K562 (cell line): ENCODE measurements around the gene IP6K1. TPM values are rescaled to one million over a fixed set of nuclear protein-coding genes. Genes with fewer than 3 reads are reported as not detected.

Source experiments
- ATAC-seq: fragments of 200-7000 bp; cut with Tn5 transposase; 3 replicates; pipeline ENCODE4 v1.9.1; 2020; ENCODE audit warnings: moderate library complexity
- BruUV-seq: library from RNA; stranded (reverse); fragments of 400-500 nt; replicated peaks from 2 replicates; lab custom pipeline; 2021; lab: Mats Ljungman, UMichigan
- CTCF ChIA-PET: fragments of 300-600 bp; formaldehyde crosslinking; extraction: SDS; loops from one replicate; lab custom pipeline; 2021; ENCODE audit warnings: low intra/inter-chr PET ratio; lab: Yijun Ruan, JAX
- POLR2A ChIA-PET: fragments of 300-600, 350-650 bp; sonication (Branson Sonifier 250); formaldehyde crosslinking; extraction: SDS; loops from one replicate; lab custom pipeline; 2021; ENCODE audit warnings: antibody characterized with exemption, inconsistent platforms; lab: Yijun Ruan, JAX
- DNase-seq, 4 experiments: peaks; one replicate each; pipeline versions ENCODE4 v3.0.0 to v3.0.0-alpha.2; 2011 to 2018; ENCODE audit warnings: low spot score in 3 of 4, mixed read lengths in 3 of 4; ENCODE audit errors: extremely low read depth in 1 of 4
- FAIRE-seq: peaks from 2 replicates; lab custom pipeline; 2011; peaks lifted over from hg19 to GRCh38; lab: Jason Lieb, UNC
- H2AFZ ChIP-seq: 2 replicates; pipeline ENCODE4 v1.6.0; 2011; ENCODE audit warnings: low read depth, low read length, control low read depth, inconsistent platforms
- H3K27ac ChIP-seq: fragments of 200-600 bp; 3 replicates; pipeline ENCODE4 v1.8.0; 2011; ENCODE audit warnings: low read depth, mild to moderate bottlenecking, control low read depth, inconsistent platforms, low read length, moderate library complexity, mixed read lengths; ENCODE audit errors: extremely low read depth
- H3K27me3 ChIP-seq, 2 experiments: fragments of 300-600 bp in 1 of 2; 2 replicates in 1 of 2; 3 replicates in 1 of 2; pipeline versions ENCODE4 v1.6.0 to v1.8.0; 2011; ENCODE audit warnings: inconsistent platforms in 2 of 2, low read length in 2 of 2, mild to moderate bottlenecking in 1 of 2, mixed read lengths in 1 of 2, moderate library complexity in 1 of 2; ENCODE audit not compliant: control insufficient read depth in 2 of 2, insufficient read depth in 2 of 2
- H3K36me3 ChIP-seq: fragments of 300-600 bp; 3 replicates; pipeline ENCODE4 v1.8.0; 2011; ENCODE audit warnings: mild to moderate bottlenecking, low read length, inconsistent platforms; ENCODE audit not compliant: control insufficient read depth, insufficient read depth
- H3K4me1 ChIP-seq, 2 experiments: fragments of 200-600 bp in 1 of 2; replicated peaks in 1 of 2; 2 replicates in 1 of 2; 3 replicates in 1 of 2; pipeline versions ENCODE4 v1.5.1 to v1.8.0; 2011; ENCODE audit warnings: inconsistent platforms in 2 of 2, low read length in 2 of 2, mild to moderate bottlenecking in 1 of 2, mixed read lengths in 1 of 2, moderate library complexity in 1 of 2; ENCODE audit not compliant: control insufficient read depth in 2 of 2, insufficient read depth in 2 of 2
- H3K4me2 ChIP-seq: 2 replicates; pipeline ENCODE4 v1.6.1; 2011; ENCODE audit warnings: low read length, control low read depth, inconsistent platforms, mixed read lengths; ENCODE audit not compliant: insufficient read depth
- H3K4me3 ChIP-seq: fragments of 200-600 bp; sonication (generic), shearing (Covaris generic); 2 replicates; pipeline ENCODE4 v1.5.1; 2016; ENCODE audit warnings: control low read depth, inconsistent platforms
- H3K79me2 ChIP-seq: fragments of 200-600 bp; 3 replicates; pipeline ENCODE4 v1.8.0; 2011; ENCODE audit warnings: low read length, inconsistent platforms; ENCODE audit not compliant: control insufficient read depth, insufficient read depth
- H3K9ac ChIP-seq, 2 experiments: 2 replicates each; pipeline versions ENCODE4 v1.6.0 to v1.6.1; 2011; ENCODE audit warnings: low read depth in 2 of 2, low read length in 2 of 2, control low read depth in 1 of 2, inconsistent platforms in 1 of 2, mild to moderate bottlenecking in 1 of 2, mixed read lengths in 1 of 2; ENCODE audit not compliant: insufficient read depth in 1 of 2
- H3K9me1 ChIP-seq: one replicate; pipeline ENCODE4 v1.6.0; 2011; ENCODE audit warnings: inconsistent platforms, mild to moderate bottlenecking, low read length, moderate library complexity; ENCODE audit not compliant: control insufficient read depth, insufficient read depth
- H3K9me3 ChIP-seq: replicated peaks from 2 replicates; pipeline ENCODE4 v1.5.1; 2011; ENCODE audit warnings: low read depth, low read length, inconsistent platforms; ENCODE audit not compliant: control insufficient read depth, insufficient read depth
- H4K20me1 ChIP-seq: replicated peaks from 2 replicates; pipeline ENCODE4 v1.6.1; 2011; ENCODE audit warnings: low read length, inconsistent platforms, mixed read lengths; ENCODE audit not compliant: control insufficient read depth, insufficient read depth
- CBFB ChIP-seq: sonication (generic); formaldehyde crosslinking; IDR thresholded peaks from 2 replicates; pipeline ENCODE4 v1.4.0; 2020; ENCODE audit warnings: mild to moderate bottlenecking, missing genetic modification reagents
- CHD4 ChIP-seq: fragments of 200-600 bp; sonication (generic); IDR thresholded peaks from 3 replicates; pipeline ENCODE4 v1.6.1; 2012; ENCODE audit warnings: low read depth, mild to moderate bottlenecking, mixed read lengths, low read length, inconsistent platforms; ENCODE audit not compliant: insufficient read depth, insufficient replicate concordance, poor library complexity, severe bottlenecking
- L3MBTL2 ChIP-seq: fragments of 450-650 bp; IDR thresholded peaks from 2 replicates; pipeline ENCODE4 v1.6.1; 2016; ENCODE audit warnings: mild to moderate bottlenecking, moderate library complexity
- MYNN ChIP-seq, 2 experiments: sonication (generic); formaldehyde crosslinking in 1 of 2; IDR thresholded peaks; 2 replicates each; pipeline versions ENCODE4 v1.5.0 to v1.6.1; 2016 to 2020; ENCODE audit warnings: antibody characterized with exemption in 1 of 2, missing genetic modification reagents in 1 of 2
- NFE2 ChIP-seq: IDR thresholded peaks from 2 replicates; pipeline ENCODE4 v1.6.1; 2014; ENCODE audit warnings: antibody characterized with exemption, low read depth
- SIRT6 ChIP-seq: IDR thresholded peaks from one replicate; pipeline ENCODE4 v1.6.1; 2012; ENCODE audit warnings: low read depth, mild to moderate bottlenecking, control low read depth, inconsistent platforms, low read length, moderate library complexity
- SMARCB1 ChIP-seq: IDR thresholded peaks from 2 replicates; pipeline ENCODE4 v1.6.1; 2011; ENCODE audit warnings: improper control_type of control experiment, low read depth; ENCODE audit not compliant: insufficient read length
- SRSF3 ChIP-seq: fragments of 200-400 bp; formaldehyde crosslinking; IDR thresholded peaks from 2 replicates; pipeline ENCODE4 v1.6.1; 2016; ENCODE audit warnings: mild to moderate bottlenecking, low read length, moderate library complexity; ENCODE audit not compliant: insufficient read depth
- WGBS: fragments of 100-300 bp; shearing (Covaris generic); methylation state at CpG from one replicate; pipeline ENCODE4 v1.1.6; 2016; ENCODE audit warnings: low coverage, mixed read lengths; ENCODE audit not compliant: insufficient coverage; ENCODE audit errors: missing lambda C conversion rate; 5-methylcytosine and 5-hydroxymethylcytosine counted together
- in situ Hi-C: fragments of 300-500 bp; cut with MboI; formaldehyde crosslinking; loops from 4 replicates; pipeline ENCODE4 v1.15.0; 2018; ENCODE audit warnings: inconsistent platforms, mixed read lengths
- intact Hi-C: fragments of 100-400 bp; cut with micrococcal nuclease; formaldehyde crosslinking; loops from 2 replicates; pipeline ENCODE4 v1.14.2; 2022
- polyA plus RNA-seq, 8 experiments: library from polyadenylated mRNA; depleted of rRNA in 4 of 8; stranded (reverse) in 5 of 8; unstranded in 3 of 8; fragments of >200 nt; fragmentation: Nextera tagmentation in 2 of 8; fragmentation: Illumina TruSeq in 1 of 8; extraction: Ambion mirVana in 2 of 8; extraction: Trizol in 1 of 8; gene quantifications; 2 replicates each; pipeline versions ENCODE4 v1.2.1 to v1.2.3, GENCODE V29; 2011 to 2014; ENCODE audit warnings: inconsistent platforms in 1 of 8, missing spikeins in 1 of 8
- total RNA-seq, 7 experiments: library from RNA; depleted of rRNA in 6 of 7; stranded (reverse); fragments of >200 nt in 6 of 7; fragmentation: Illumina TruSeq in 2 of 7; extraction: Trizol in 2 of 7; gene quantifications; 2 replicates each; pipeline versions ENCODE4 v1.2.1 to v1.2.3, GENCODE V29; 2011 to 2021; ENCODE audit warnings: low replicate concordance in 1 of 7
- TF ChIP-seq, protein P1 (sequence below): fragments of 200-800 bp; sonication (Bioruptor generic); IDR thresholded peaks from 2 replicates; pipeline ENCODE4 v1.6.1; 2017; ENCODE audit warnings: missing genetic modification characterization, missing compliant biosample characterization
- TF ChIP-seq, protein P2 (sequence below), 2 experiments: fragments of 450-650 bp; formaldehyde crosslinking in 1 of 2; IDR thresholded peaks; 2 replicates each; pipeline versions ENCODE4 v1.4.0 to v1.6.1; 2014 to 2020; ENCODE audit warnings: mild to moderate bottlenecking in 2 of 2, borderline replicate concordance in 1 of 2, low read depth in 1 of 2

IP6K1 gene
- total and polyA plus RNA-seq, 9 of the 15 experiments (the other 6 are each of a cell fraction or from before 2014, with no cell fraction given), result 0.46 to 29.2 (median 13.1) TPM

DNA sequence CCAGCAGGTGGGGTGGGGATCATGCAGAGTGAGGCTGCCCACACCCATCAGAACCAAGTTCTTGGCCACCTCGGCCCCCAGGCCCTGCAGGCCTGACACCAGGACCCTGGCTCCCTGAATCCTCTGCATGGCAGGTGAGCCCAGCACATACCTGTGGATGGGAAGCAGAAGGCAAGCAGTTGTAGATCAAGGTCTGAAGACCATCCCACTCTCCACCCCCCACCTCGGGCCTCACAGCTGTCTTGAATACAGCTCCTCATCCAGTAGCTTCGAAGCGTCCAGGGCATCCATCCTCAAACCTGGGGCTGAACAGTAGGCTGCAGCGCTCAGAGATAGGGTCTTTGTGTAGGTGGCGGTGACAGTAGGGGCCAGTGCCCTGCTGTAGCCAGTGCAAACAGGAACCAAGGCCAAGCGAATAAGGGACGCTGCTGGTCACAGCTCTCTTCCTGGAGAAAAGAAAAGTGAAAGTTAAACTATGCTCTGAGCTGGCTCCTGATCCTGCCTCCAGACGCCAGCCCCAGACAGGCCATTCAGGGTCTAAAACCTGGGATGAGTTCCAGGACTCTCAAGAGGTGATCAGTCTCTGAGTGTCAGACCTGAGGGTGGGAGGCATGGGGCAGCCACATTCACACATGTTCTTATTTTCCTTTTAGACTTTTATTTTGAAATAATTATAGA is 27.3 kb upstream of the IP6K1 start, which contains the start of gene UBA7:
TSS of gene UBA7 (minus strand) at position 457 of the 678 bp plus-strand sequence. CDS start at position 291, 166 bp downstream.
- POLR2A ChIA-PET, result interaction anchor here (0.6 to 2.1 kb wide), 4 partner anchors 9 to 1413 kb away, joined by 3 to 10 read pairs (median 3); partner anchors contain the start of gene INKA1
- no TSS peak for BruUV-seq
- peak within 1 kb of the TSS; percentile 16 to 55; a peak in 3 of 4 replicates for H3K9ac ChIP-seq
- intact Hi-C loops (no loop called here), in situ Hi-C loops (no loop called here)
- H3K36me3 ChIP-seq, result no peaks in the 10 kb centered on the region
- H3K4me1 ChIP-seq, result peaks cover 0 to 15% of the 10 kb centered on the region in 2 experiments; a peak in 3 of 5 replicates
- DNase-seq (peak in 2 of 4 experiments; percentile 17), ATAC-seq (peak; percentile 77), FAIRE-seq (no peak)
- no peaks in the 10 kb centered on the region for H4K20me1 ChIP-seq
- peak within 1 kb of the TSS; percentile 88 for H2AFZ ChIP-seq
- no peaks in the 10 kb centered on the region for H3K9me1 ChIP-seq
- peak within 1 kb of the TSS; percentile 43 for H3K4me2 ChIP-seq
- CTCF ChIA-PET, result no interaction called here
- no peak within 1 kb of the TSS for H3K4me3 ChIP-seq
- H3K27ac ChIP-seq, result no peak within 1 kb of the TSS
- no peaks in the 10 kb centered on the region for H3K79me2 ChIP-seq
- 23% methylated on average over 9 of the region's 9 CpGs for WGBS
- no peaks in the 10 kb centered on the region for H3K9me3 ChIP-seq
- H3K27me3 ChIP-seq, result no peaks in the 10 kb centered on the region
- TF ChIP-seq NFE2, result no peak
- TF ChIP-seq, protein P1, sequence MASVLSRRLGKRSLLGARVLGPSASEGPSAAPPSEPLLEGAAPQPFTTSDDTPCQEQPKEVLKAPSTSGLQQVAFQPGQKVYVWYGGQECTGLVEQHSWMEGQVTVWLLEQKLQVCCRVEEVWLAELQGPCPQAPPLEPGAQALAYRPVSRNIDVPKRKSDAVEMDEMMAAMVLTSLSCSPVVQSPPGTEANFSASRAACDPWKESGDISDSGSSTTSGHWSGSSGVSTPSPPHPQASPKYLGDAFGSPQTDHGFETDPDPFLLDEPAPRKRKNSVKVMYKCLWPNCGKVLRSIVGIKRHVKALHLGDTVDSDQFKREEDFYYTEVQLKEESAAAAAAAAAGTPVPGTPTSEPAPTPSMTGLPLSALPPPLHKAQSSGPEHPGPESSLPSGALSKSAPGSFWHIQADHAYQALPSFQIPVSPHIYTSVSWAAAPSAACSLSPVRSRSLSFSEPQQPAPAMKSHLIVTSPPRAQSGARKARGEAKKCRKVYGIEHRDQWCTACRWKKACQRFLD (CRISPR knock-in tag), result no peak
- TF ChIP-seq MYNN (IDR thresholded peaks at IDR 0.05), result peak; percentile 95
- TF ChIP-seq MYNN (CRISPR knock-in tag; IDR thresholded peaks at IDR 0.05), result no peak
- no peak for TF ChIP-seq SRSF3
- TF ChIP-seq CHD4, result no peak
- TF ChIP-seq, protein P2, sequence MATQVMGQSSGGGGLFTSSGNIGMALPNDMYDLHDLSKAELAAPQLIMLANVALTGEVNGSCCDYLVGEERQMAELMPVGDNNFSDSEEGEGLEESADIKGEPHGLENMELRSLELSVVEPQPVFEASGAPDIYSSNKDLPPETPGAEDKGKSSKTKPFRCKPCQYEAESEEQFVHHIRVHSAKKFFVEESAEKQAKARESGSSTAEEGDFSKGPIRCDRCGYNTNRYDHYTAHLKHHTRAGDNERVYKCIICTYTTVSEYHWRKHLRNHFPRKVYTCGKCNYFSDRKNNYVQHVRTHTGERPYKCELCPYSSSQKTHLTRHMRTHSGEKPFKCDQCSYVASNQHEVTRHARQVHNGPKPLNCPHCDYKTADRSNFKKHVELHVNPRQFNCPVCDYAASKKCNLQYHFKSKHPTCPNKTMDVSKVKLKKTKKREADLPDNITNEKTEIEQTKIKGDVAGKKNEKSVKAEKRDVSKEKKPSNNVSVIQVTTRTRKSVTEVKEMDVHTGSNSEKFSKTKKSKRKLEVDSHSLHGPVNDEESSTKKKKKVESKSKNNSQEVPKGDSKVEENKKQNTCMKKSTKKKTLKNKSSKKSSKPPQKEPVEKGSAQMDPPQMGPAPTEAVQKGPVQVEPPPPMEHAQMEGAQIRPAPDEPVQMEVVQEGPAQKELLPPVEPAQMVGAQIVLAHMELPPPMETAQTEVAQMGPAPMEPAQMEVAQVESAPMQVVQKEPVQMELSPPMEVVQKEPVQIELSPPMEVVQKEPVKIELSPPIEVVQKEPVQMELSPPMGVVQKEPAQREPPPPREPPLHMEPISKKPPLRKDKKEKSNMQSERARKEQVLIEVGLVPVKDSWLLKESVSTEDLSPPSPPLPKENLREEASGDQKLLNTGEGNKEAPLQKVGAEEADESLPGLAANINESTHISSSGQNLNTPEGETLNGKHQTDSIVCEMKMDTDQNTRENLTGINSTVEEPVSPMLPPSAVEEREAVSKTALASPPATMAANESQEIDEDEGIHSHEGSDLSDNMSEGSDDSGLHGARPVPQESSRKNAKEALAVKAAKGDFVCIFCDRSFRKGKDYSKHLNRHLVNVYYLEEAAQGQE (IDR thresholded peaks at IDR 0.05; ENCODE audit: borderline replicate concordance), result peak; percentile 73
- TF ChIP-seq, protein P2 (CRISPR knock-in tag; IDR thresholded peaks at IDR 0.05; ENCODE audit: low read depth), result no peak
- TF ChIP-seq SMARCB1, result no peak
- TF ChIP-seq L3MBTL2, result 0 out of 2 replicates have a peak, but pooled peaks have one; percentile 21
- TF ChIP-seq CBFB (CRISPR knock-in tag), result no peak
- TF ChIP-seq SIRT6, result no peak
